Mesothelial cell of epicardium (in vitro differentiated cells): Measurements from ENCODE around the gene GATB. TPM values are rescaled to one million over a fixed set of nuclear protein-coding genes. Genes with fewer than 3 reads are reported as not detected.
A peak's percentile ranks its signal among the peaks of the same experiment; 100 is the strongest.

ENCODE experiments used
- DNase-seq, 2 experiments: peaks; one replicate each; pipeline ENCODE4 v3.0.0; 2021; ENCODE audit warnings: low spot score in 2 of 2; ENCODE audit not compliant: unreplicated experiment in 2 of 2
- H3K27ac Mint-ChIP-seq: 2 replicates; pipeline ENCODE4 v1.8.0; 2021; ENCODE audit warnings: mixed read lengths
- H3K27me3 Mint-ChIP-seq: 2 replicates; pipeline ENCODE4 v1.8.0; 2021; ENCODE audit warnings: low read depth, mixed read lengths
- H3K36me3 Mint-ChIP-seq: 2 replicates; pipeline ENCODE4 v1.8.0; 2021; ENCODE audit warnings: mixed read lengths
- H3K4me1 Mint-ChIP-seq: 2 replicates; pipeline ENCODE4 v1.8.0; 2021; ENCODE audit warnings: mixed read lengths
- H3K4me3 Mint-ChIP-seq: 2 replicates; pipeline ENCODE4 v1.8.0; 2021; ENCODE audit warnings: mild to moderate bottlenecking, moderate library complexity, mixed read lengths
- H3K9me3 Mint-ChIP-seq: 2 replicates; pipeline ENCODE4 v1.8.0; 2021; ENCODE audit warnings: mixed read lengths
- CTCF ChIP-seq: fragments of 200-600 bp; sonication (generic); IDR thresholded peaks from one replicate; pipeline ENCODE4 v1.5.0; 2021; ENCODE audit warnings: antibody characterized with exemption; ENCODE audit not compliant: unreplicated experiment
- total RNA-seq: library from RNA; stranded (reverse); gene quantifications from 3 replicates; pipeline ENCODE4 v1.2.1, GENCODE V29; 2021

GATB gene
- total RNA-seq, 1 donor from 2014 or later: 24.5 TPM

DNA sequence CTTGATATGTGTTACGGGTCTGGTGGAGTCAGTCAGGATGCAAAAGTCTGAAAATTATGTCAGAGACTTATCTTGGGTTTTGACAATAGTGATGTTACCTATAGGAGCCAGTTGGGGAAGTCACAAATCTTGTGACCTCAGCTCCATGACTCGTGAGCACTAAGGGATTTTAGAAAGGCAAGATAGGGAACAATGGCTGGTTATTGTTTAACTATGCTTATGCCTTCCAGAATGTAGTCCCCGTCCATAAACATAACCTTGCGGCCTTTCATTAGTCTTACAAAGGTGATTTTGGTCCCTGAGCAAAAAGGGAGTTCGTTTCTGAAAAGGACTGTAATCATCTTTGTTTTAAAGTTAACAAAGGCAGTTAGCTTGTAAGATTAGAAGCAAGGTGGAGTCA lies 23.9 kb upstream of the GATB start:
- peaks cover 2% of the 10 kb centered on the region for H3K27me3 Mint-ChIP-seq
- no peak for TF ChIP-seq CTCF
- no peak overlapping the region for H3K4me3 Mint-ChIP-seq
- no peaks in the 10 kb centered on the region for H3K9me3 Mint-ChIP-seq
- H3K36me3 Mint-ChIP-seq: no peaks in the 10 kb centered on the region
- DNase-seq: no peak
- H3K4me1 Mint-ChIP-seq: peaks cover 29% of the 10 kb centered on the region
- no peak overlapping the region for H3K27ac Mint-ChIP-seq

- Mint-ChIP-seq H3K9me3 (no peaks in the 10 kb centered on the region), H3K27ac (no peak overlapping the region), H3K4me3 (no peak overlapping the region), H3K27me3 (peaks cover 1% of the 10 kb centered on the region), H3K4me1 (peaks cover 29% of the 10 kb centered on the region), H3K36me3 (no peaks in the 10 kb centered on the region)
- DNase-seq: no peak
- no peak for TF ChIP-seq CTCF
These were observed 23.1 kb upstream of the GATB start for GRCh38 chr4:151783867-151784266.

DNA sequence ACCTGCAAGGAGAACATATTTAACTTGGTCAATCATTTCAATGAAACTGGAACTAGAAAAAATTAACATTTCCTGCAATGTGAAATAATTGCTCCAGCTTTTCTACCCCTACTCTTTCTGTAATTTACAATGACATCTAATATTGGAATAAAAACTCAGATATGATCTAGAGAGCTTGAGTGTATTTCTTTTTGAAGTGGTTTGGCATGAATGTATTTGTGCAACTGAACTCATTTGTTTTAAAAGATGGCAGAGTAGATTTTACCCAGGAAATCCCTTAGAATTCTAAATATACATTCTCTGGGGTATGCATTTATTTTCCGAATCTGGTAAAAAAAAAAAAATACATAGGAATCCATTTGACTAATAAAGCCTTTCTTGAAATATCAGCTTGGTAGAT lies 21.5 kb upstream of the GATB start:
- Mint-ChIP-seq H3K4me3 (no peak overlapping the region), H3K36me3 (no peaks in the 10 kb centered on the region), H3K4me1 (peaks cover 29% of the 10 kb centered on the region), H3K27me3 (peaks cover 1% of the 10 kb centered on the region), H3K27ac (peak overlapping the region; percentile 0), H3K9me3 (no peaks in the 10 kb centered on the region)
- no peak for TF ChIP-seq CTCF
- DNase-seq: no peak

DNA sequence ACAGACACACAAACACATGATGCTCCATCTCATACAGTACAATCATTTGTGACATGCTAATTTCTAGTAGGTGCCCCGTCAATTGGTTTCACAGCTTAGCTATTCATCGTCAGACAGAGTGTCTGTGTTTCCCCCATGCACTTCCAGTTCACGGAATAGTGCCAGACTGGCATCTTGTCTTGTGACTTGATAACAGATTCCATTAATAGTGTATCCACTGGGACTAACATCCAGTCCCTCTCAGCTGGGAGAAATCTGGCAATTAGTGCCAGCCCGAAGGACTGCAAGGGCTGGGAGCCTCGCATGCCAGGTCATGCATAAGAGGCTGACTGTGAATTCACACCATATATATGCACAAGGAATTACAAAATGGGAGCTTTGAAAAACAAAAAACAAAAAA lies 20.2 kb upstream of the GATB start:
- peaks cover 8% of the 10 kb centered on the region for H3K9me3 Mint-ChIP-seq
- TF ChIP-seq CTCF: no peak
- H3K36me3 Mint-ChIP-seq: no peaks in the 10 kb centered on the region
- H3K27me3 Mint-ChIP-seq: peaks cover 1% of the 10 kb centered on the region
- H3K4me1 Mint-ChIP-seq: peaks cover 29% of the 10 kb centered on the region
- DNase-seq: no peak
- H3K4me3 Mint-ChIP-seq: no peak overlapping the region
- no peak overlapping the region for H3K27ac Mint-ChIP-seq

- peaks cover 39% of the 10 kb centered on the region for H3K9me3 Mint-ChIP-seq
- peaks cover 1% of the 10 kb centered on the region for H3K27me3 Mint-ChIP-seq
- H3K27ac Mint-ChIP-seq: no peak overlapping the region
- H3K4me3 Mint-ChIP-seq: no peak overlapping the region
- H3K4me1 Mint-ChIP-seq: peaks cover 9% of the 10 kb centered on the region
- H3K36me3 Mint-ChIP-seq: no peaks in the 10 kb centered on the region
- DNase-seq: no peak
- TF ChIP-seq CTCF: no peak
These were observed 16.7 kb upstream of the GATB start for GRCh38 chr4:151777471-151777870.

GRCh38 chr4:151774324-151774723 lies 13.5 kb upstream of the GATB start:
- H3K27me3 Mint-ChIP-seq: peaks cover 7% of the 10 kb centered on the region
- no peak for TF ChIP-seq CTCF
- H3K9me3 Mint-ChIP-seq: peaks cover 41% of the 10 kb centered on the region
- no peak for DNase-seq
- H3K36me3 Mint-ChIP-seq: no peaks in the 10 kb centered on the region
- H3K4me1 Mint-ChIP-seq: peaks cover 2% of the 10 kb centered on the region
- no peak overlapping the region for H3K4me3 Mint-ChIP-seq
- no peak overlapping the region for H3K27ac Mint-ChIP-seq
